Endothelial cell of umbilical vein (primary cell): ENCODE measurements around the gene NUDT3. TPM values are rescaled to one million over a fixed set of nuclear protein-coding genes. Genes with fewer than 3 reads are reported as not detected.

Source experiments
- BruUV-seq: library from RNA; stranded (reverse); fragments of 400-500 nt; replicated peaks from 2 replicates; lab custom pipeline; 2021; lab: Mats Ljungman, UMichigan
- CTCF ChIA-PET: fragments of 300-600, 350-600 bp; sonication (Branson Sonifier 250); formaldehyde crosslinking; loops from one replicate; lab custom pipeline; 2021; ENCODE audit warnings: antibody characterized with exemption, inconsistent platforms; lab: Charles Lee
- POLR2A ChIA-PET: fragments of 300-600, 350-600 bp; sonication (Branson Sonifier 250); formaldehyde crosslinking; loops from one replicate; lab custom pipeline; 2021; ENCODE audit warnings: antibody characterized with exemption, inconsistent platforms; lab: Charles Lee
- DNase-seq: peaks from one replicate; pipeline ENCODE4 v3.0.0-alpha.2; 2011; ENCODE audit warnings: low read depth, low spot score
- FAIRE-seq: peaks from 2 replicates; lab custom pipeline; 2011; peaks lifted over from hg19 to GRCh38; lab: Jason Lieb, UNC
- H2AFZ ChIP-seq: 2 replicates; pipeline ENCODE4 v1.6.0; 2012; ENCODE audit warnings: low read depth, low read length, control low read depth, inconsistent platforms
- H3K27ac ChIP-seq: 2 replicates; pipeline ENCODE4 v1.5.1; 2011; ENCODE audit warnings: low read depth, mild to moderate bottlenecking, control low read depth, low read length, moderate library complexity; ENCODE audit not compliant: insufficient read depth
- H3K27me3 ChIP-seq, 2 experiments: 2 replicates each; pipeline versions ENCODE4 v1.6.0 to v1.6.1; 2011; ENCODE audit warnings: low read length in 2 of 2, mixed read lengths in 1 of 2; ENCODE audit not compliant: control insufficient read depth in 2 of 2, insufficient read depth in 2 of 2
- H3K36me3 ChIP-seq, 2 experiments: 2 replicates in 1 of 2; 3 replicates in 1 of 2; pipeline ENCODE4 v1.5.1; 2011; ENCODE audit warnings: low read length in 2 of 2, mild to moderate bottlenecking in 1 of 2, moderate library complexity in 1 of 2; ENCODE audit not compliant: control insufficient read depth in 2 of 2, insufficient read depth in 2 of 2; ENCODE audit errors: extremely low read depth in 1 of 2
- H3K4me1 ChIP-seq: 3 replicates; pipeline ENCODE4 v1.5.1; 2011; ENCODE audit warnings: mild to moderate bottlenecking, low read length; ENCODE audit not compliant: control insufficient read depth, insufficient read depth; ENCODE audit errors: extremely low read depth
- H3K4me2 ChIP-seq: 2 replicates; pipeline ENCODE4 v1.6.1; 2011; ENCODE audit warnings: low read length, control low read depth, mixed read lengths; ENCODE audit not compliant: insufficient read depth
- H3K4me3 ChIP-seq, 3 experiments: fragments of 200-600 bp in 1 of 3; sonication (generic), shearing (Covaris generic) in 1 of 3; replicated peaks in 1 of 3; 2 replicates each; pipeline ENCODE4 v1.5.1; 2011 to 2016; ENCODE audit warnings: control low read depth in 3 of 3, low read length in 3 of 3, mild to moderate bottlenecking in 2 of 3, inconsistent platforms in 1 of 3, low read depth in 1 of 3, moderate library complexity in 1 of 3; ENCODE audit not compliant: insufficient read depth in 1 of 3
- H3K79me2 ChIP-seq: 2 replicates; pipeline ENCODE4 v1.6.0; 2012; ENCODE audit warnings: low read length, inconsistent platforms; ENCODE audit not compliant: control insufficient read depth, insufficient read depth
- H3K9ac ChIP-seq: replicated peaks from 2 replicates; pipeline ENCODE3; 2011; ENCODE audit warnings: low read length, control low read depth; ENCODE audit not compliant: insufficient read depth; ENCODE audit errors: extremely low read depth
- H3K9me1 ChIP-seq: replicated peaks from 3 replicates; pipeline ENCODE4 v1.6.0; 2011; ENCODE audit warnings: mild to moderate bottlenecking, low read length; ENCODE audit not compliant: control insufficient read depth, insufficient read depth; ENCODE audit errors: extremely low read depth
- H3K9me3 ChIP-seq: replicated peaks from 2 replicates; pipeline ENCODE4 v1.5.1; 2012; ENCODE audit warnings: low read length, inconsistent platforms; ENCODE audit not compliant: control insufficient read depth, insufficient read depth
- H4K20me1 ChIP-seq: replicated peaks from 2 replicates; pipeline ENCODE3; 2011; ENCODE audit warnings: mild to moderate bottlenecking, low read length; ENCODE audit not compliant: control insufficient read depth, insufficient read depth; ENCODE audit errors: extremely low read depth
- EZH2 ChIP-seq: IDR thresholded peaks from 2 replicates; pipeline ENCODE4 v1.6.1; 2012; ENCODE audit warnings: borderline replicate concordance, low read depth, mild to moderate bottlenecking, moderate library complexity, low read length, inconsistent platforms; ENCODE audit not compliant: severe bottlenecking
- FOS ChIP-seq: IDR thresholded peaks from 2 replicates; pipeline ENCODE4 v1.6.1; 2011; ENCODE audit warnings: mild to moderate bottlenecking, low read length, moderate library complexity, borderline replicate concordance; ENCODE audit not compliant: insufficient read depth
- GATA2 ChIP-seq: IDR thresholded peaks from 2 replicates; pipeline ENCODE4 v1.7.0; 2011; ENCODE audit warnings: low read depth, mild to moderate bottlenecking, moderate library complexity, mixed read lengths, low read length; ENCODE audit not compliant: insufficient read length, insufficient read depth
- JUN ChIP-seq: IDR thresholded peaks from 2 replicates; pipeline ENCODE4 v1.6.1; 2011; ENCODE audit warnings: borderline replicate concordance, low read depth; ENCODE audit not compliant: insufficient read length, insufficient read depth
- POLR2AphosphoS5 ChIP-seq: IDR thresholded peaks from 2 replicates; pipeline ENCODE4 v1.6.1; 2012; ENCODE audit warnings: low read depth, mild to moderate bottlenecking, control low read depth, low read length, moderate library complexity; ENCODE audit not compliant: insufficient read depth
- dilution Hi-C: fragments of 300-500 bp; cut with MboI; formaldehyde crosslinking; loops from one replicate; pipeline ENCODE4 v1.15.0; 2019; ENCODE audit warnings: low sequenced_read_pairs; ENCODE audit not compliant: extremely low pct_ligation_motif_present
- intact Hi-C: fragments of 100-400 bp; cut with micrococcal nuclease; formaldehyde crosslinking; loops from one replicate; pipeline ENCODE4 v1.10.0; 2022
- polyA plus RNA-seq, 4 experiments: library from polyadenylated mRNA; depleted of rRNA in 3 of 4; stranded (reverse) in 3 of 4; unstranded in 1 of 4; fragments of >200 nt; gene quantifications; 2 replicates each; pipeline versions ENCODE4 v1.2.1 to v1.2.3, GENCODE V29; 2011 to 2012; ENCODE audit warnings: missing spikeins in 1 of 4
- total RNA-seq: library from RNA; stranded (reverse); gene quantifications from 2 replicates; pipeline ENCODE4 v1.2.3, GENCODE V29; 2021
- TF ChIP-seq, protein P1 (sequence below), 2 donors: IDR thresholded peaks; 1 replicate in 1 of 2; 2 replicates in 1 of 2; pipeline ENCODE4 v1.5.1; 2011; ENCODE audit warnings: low read length in 2 of 2, mild to moderate bottlenecking in 2 of 2, moderate library complexity in 2 of 2, control low read depth in 1 of 2, inconsistent platforms in 1 of 2, low read depth in 1 of 2; ENCODE audit not compliant: insufficient read depth in 1 of 2; ENCODE audit errors: extremely low read depth in 1 of 2
- TF ChIP-seq, protein P2 (sequence below): IDR thresholded peaks from 2 replicates; pipeline ENCODE4 v1.6.1; 2011; ENCODE audit not compliant: insufficient read depth, insufficient read length

NUDT3 gene
- total and polyA plus RNA-seq, 2 donors (not counting 3 experiments of a cell fraction or from before 2014, with no cell fraction given), result 11.9 to 30.9 TPM

DNA sequence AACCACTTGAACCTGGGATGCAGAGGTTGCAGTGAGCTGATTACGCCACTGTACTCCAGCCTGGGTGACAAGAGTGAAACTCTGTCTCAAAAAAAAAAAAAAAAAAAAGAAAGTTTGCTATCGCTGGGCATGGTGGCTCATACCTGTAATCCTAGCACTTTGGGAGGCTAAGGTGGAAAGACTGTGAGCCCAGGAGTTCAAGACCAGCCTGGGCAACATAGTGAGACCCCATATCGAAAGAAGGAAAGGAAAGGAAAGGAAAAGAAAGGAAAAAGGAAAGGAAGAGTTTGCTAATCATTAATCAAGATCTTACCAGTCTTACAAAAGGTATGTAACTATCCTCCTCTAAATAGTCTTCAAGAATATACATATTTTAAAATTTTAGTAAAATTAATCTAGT is 88.3 kb downstream of the NUDT3 start:
- Histone ChIP-seq H3K27me3 (no peaks in the 10 kb centered on the region), H3K9ac (no peak overlapping the region), H3K36me3 (no peaks in the 10 kb centered on the region), H3K27ac (no peak overlapping the region), H3K9me1 (no peaks in the 10 kb centered on the region), H3K4me3 (no peak overlapping the region), H4K20me1 (peaks cover 2% of the 10 kb centered on the region), H3K4me2 (no peak overlapping the region), H2AFZ (no peak overlapping the region), H3K9me3 (no peaks in the 10 kb centered on the region), H3K4me1 (peaks cover 14% of the 10 kb centered on the region), H3K79me2 (peaks cover 22% of the 10 kb centered on the region)
- DNase-seq, result no peak
- POLR2A ChIA-PET, result no interaction called here
- CTCF ChIA-PET, result interaction anchor here (1.0 to 1.4 kb wide), 4 partner anchors 10 to 111 kb away, joined by 3 to 4 read pairs (median 3); no protein-coding TSS in a partner anchor
- no TSS peak for BruUV-seq
- TF ChIP-seq, protein P1, sequence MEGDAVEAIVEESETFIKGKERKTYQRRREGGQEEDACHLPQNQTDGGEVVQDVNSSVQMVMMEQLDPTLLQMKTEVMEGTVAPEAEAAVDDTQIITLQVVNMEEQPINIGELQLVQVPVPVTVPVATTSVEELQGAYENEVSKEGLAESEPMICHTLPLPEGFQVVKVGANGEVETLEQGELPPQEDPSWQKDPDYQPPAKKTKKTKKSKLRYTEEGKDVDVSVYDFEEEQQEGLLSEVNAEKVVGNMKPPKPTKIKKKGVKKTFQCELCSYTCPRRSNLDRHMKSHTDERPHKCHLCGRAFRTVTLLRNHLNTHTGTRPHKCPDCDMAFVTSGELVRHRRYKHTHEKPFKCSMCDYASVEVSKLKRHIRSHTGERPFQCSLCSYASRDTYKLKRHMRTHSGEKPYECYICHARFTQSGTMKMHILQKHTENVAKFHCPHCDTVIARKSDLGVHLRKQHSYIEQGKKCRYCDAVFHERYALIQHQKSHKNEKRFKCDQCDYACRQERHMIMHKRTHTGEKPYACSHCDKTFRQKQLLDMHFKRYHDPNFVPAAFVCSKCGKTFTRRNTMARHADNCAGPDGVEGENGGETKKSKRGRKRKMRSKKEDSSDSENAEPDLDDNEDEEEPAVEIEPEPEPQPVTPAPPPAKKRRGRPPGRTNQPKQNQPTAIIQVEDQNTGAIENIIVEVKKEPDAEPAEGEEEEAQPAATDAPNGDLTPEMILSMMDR (IDR thresholded peaks at IDR 0.05; ENCODE audit: extremely low read depth in 1 of 2, insufficient read depth in 1 of 2, low read depth in 1 of 2, low read length in 2 of 2), result no peak
- TF ChIP-seq, protein P2, sequence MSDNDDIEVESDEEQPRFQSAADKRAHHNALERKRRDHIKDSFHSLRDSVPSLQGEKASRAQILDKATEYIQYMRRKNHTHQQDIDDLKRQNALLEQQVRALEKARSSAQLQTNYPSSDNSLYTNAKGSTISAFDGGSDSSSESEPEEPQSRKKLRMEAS, result no peak
- TF ChIP-seq FOS (no peak), POLR2AphosphoS5 (no peak), JUN (no peak), GATA2 (no peak), EZH2 (no peak)
- dilution Hi-C loops (no loop called here), intact Hi-C loops (no loop called here)
- no peak for FAIRE-seq
